ENCODE data around the gene CTNNA2. TPM values are rescaled to one million over a fixed set of nuclear protein-coding genes. Genes with fewer than 3 reads are reported as not detected.

CTNNA2 gene
- total RNA-seq, 1 experiment from 2014 or later = 5.5 TPM

DNA sequence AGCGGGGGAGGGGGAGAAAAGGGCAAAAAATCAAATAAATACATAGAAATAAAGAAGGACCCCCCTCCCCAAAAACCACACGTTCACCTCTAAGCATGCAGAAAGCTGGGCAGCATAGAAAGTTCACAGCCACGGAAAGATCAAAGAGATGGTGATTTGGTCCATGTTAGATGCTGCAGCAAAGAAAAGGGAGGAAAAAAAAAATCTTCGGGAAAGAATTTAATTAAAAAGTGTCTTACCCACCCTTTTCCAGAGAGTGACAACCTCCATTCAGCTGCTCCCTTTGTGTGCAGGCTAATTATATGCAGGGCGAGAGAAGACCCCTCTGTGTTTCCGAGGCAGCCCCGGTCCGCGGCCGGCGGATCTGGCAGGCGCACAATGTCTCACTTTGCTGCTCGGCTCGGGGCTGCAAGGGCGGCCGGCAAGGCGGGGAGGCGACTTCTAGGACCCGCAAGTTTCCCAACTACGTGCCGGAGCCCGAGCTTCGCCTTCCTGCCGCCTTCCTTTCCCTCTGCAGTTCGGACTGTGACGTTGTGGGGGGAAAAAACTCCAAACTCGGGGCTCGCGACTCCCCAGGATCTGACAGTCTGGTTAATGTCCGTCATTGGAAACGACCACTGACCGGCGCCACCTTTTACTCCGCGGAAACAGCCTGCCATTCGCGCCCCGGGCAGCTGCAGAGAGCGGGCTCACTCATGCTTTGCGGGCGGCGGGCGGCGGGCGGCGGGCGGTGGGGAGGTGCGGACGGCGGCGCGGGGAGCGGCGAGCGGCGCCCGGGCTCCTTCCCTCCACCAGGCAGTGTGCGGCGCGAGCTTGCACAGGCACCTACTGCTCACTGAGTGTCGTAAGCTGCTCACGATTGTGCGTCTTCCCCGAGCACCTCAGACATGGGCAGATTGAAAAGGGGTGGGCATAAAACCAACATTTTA is 791.3 kb downstream of the CTNNA2 start, which contains the start of gene LRRTM1:
Gene LRRTM1 (minus strand): TSS at position 844 of the 929 bp plus-strand sequence. CDS start 933 bp downstream, outside the sequence.
- Mint-ChIP-seq H3K9me3 (peaks cover 0 to 2% of the 10 kb centered on the region in 2 experiments; a peak in 3 of 5 replicates), H3K36me3 (ENCODE audit: insufficient read depth in 1 of 3, low read depth in 3 of 3) (peaks cover 0 to 2% (median 0%) of the 10 kb centered on the region in 3 experiments; a peak in 1 of 7 replicates), H3K27me3 (ENCODE audit: low read depth) (peaks cover 82% of the 10 kb centered on the region), H3K4me1 (peaks cover 53 to 65% of the 10 kb centered on the region in 2 experiments), H3K4me3 (peak within 1 kb of the TSS; percentile 63 to 84), H3K27ac (no peak within 1 kb of the TSS)
- TF ChIP-seq, protein P1, sequence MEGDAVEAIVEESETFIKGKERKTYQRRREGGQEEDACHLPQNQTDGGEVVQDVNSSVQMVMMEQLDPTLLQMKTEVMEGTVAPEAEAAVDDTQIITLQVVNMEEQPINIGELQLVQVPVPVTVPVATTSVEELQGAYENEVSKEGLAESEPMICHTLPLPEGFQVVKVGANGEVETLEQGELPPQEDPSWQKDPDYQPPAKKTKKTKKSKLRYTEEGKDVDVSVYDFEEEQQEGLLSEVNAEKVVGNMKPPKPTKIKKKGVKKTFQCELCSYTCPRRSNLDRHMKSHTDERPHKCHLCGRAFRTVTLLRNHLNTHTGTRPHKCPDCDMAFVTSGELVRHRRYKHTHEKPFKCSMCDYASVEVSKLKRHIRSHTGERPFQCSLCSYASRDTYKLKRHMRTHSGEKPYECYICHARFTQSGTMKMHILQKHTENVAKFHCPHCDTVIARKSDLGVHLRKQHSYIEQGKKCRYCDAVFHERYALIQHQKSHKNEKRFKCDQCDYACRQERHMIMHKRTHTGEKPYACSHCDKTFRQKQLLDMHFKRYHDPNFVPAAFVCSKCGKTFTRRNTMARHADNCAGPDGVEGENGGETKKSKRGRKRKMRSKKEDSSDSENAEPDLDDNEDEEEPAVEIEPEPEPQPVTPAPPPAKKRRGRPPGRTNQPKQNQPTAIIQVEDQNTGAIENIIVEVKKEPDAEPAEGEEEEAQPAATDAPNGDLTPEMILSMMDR (conservative IDR thresholded peaks at IDR 0.05) = no peak
- Histone ChIP-seq H3K9ac (ENCODE audit: extremely low read depth, insufficient read length, low read length) (no peak within 1 kb of the TSS), H4K20me1 (ENCODE audit: control insufficient read depth, insufficient read depth, insufficient read length) (no peaks in the 10 kb centered on the region), H2BK12ac (ENCODE audit: insufficient read length, low read depth, low read length) (no peak within 1 kb of the TSS), H3K14ac (ENCODE audit: insufficient read depth, low read length) (no peak within 1 kb of the TSS), H2BK120ac (ENCODE audit: low read depth, low read length, poor library complexity, severe bottlenecking) (no peak within 1 kb of the TSS), H2BK15ac (ENCODE audit: low read depth, low read length) (no peak within 1 kb of the TSS), H4K91ac (ENCODE audit: insufficient read length, low read depth, low read length) (no peak within 1 kb of the TSS), H3K79me2 (ENCODE audit: insufficient read depth, low read length) (no peaks in the 10 kb centered on the region), H4K5ac (ENCODE audit: insufficient read length, low read depth, low read length) (no peak within 1 kb of the TSS), H3K4ac (ENCODE audit: low read depth, low read length) (no peak within 1 kb of the TSS), H3K27ac (ENCODE audit: insufficient read length, low read depth, low read length) (no peak within 1 kb of the TSS), H2AK5ac (ENCODE audit: insufficient read length, low read length) (no peak within 1 kb of the TSS), H3K4me1 (ENCODE audit: insufficient read depth, low read length) (peaks cover 12% of the 10 kb centered on the region; the same call in 1 of the 2 replicates), H3K18ac (ENCODE audit: insufficient read length, low read depth, low read length) (no peak within 1 kb of the TSS), H2BK5ac (ENCODE audit: insufficient read length, low read length) (no peak within 1 kb of the TSS), H3K56ac (ENCODE audit: insufficient read length, low read depth, low read length) (no peak within 1 kb of the TSS), H2BK20ac (ENCODE audit: low read depth, low read length, poor library complexity, severe bottlenecking) (no peak within 1 kb of the TSS), H4K8ac (replicated peaks; ENCODE audit: insufficient read length, low read depth, low read length) (no peak within 1 kb of the TSS), H3K4me2 (ENCODE audit: insufficient read depth, insufficient read length, low read length) (peak within 1 kb of the TSS; percentile 82), H3K79me1 (ENCODE audit: insufficient read depth, low read depth, low read length, poor library complexity, severe bottlenecking) (no peaks in the 10 kb centered on the region), H2AFZ (ENCODE audit: low read length) (no peak within 1 kb of the TSS), H3T11ph (ENCODE audit: low read length) (no peak within 1 kb of the TSS), H3K9me3 (ENCODE audit: control insufficient read depth, low read depth, low read length) (no peaks in the 10 kb centered on the region), H3K23me2 (ENCODE audit: insufficient read length, low read depth, low read length, poor library complexity, severe bottlenecking) (peaks cover 22% of the 10 kb centered on the region), H3K23ac (ENCODE audit: insufficient read length, low read depth, low read length) (no peak within 1 kb of the TSS), H3K27me3 (ENCODE audit: insufficient read depth, low read length) (peaks cover 41% of the 10 kb centered on the region)
- WGBS (ENCODE audit: extremely low coverage, insufficient read length, low lambda C conversion rate) = no CpG with 5 or more reads among the region's 64 CpGs
- peak; percentile 57 for DNase-seq

Data from H9 (cell line).